Neural cell (in vitro differentiated cells): ENCODE results near the gene DNAJC8.

ENCODE experiments used
- EZH2 ChIP-seq: fragments of 200-600, 300-800 bp; shearing (Covaris generic), sonication (generic); IDR thresholded peaks from 2 replicates; pipeline ENCODE4 v1.6.1; 2014; ENCODE audit warnings: antibody characterized with exemption, low read length, borderline replicate concordance, mild to moderate bottlenecking; ENCODE audit not compliant: insufficient read depth, poor library complexity, severe bottlenecking
- SMC3 ChIP-seq: fragments of 450-650 bp; conservative IDR thresholded peaks from 2 replicates; pipeline ENCODE4 v1.6.1; 2014; ENCODE audit warnings: antibody characterized with exemption, mild to moderate bottlenecking, moderate library complexity; ENCODE audit not compliant: poor library complexity
- TF ChIP-seq, protein P1 (sequence below): fragments of 450-650 bp; IDR thresholded peaks from 2 replicates; pipeline ENCODE4 v1.5.1; 2014; ENCODE audit warnings: antibody characterized with exemption, mild to moderate bottlenecking, moderate library complexity; ENCODE audit not compliant: poor library complexity, severe bottlenecking
- TF ChIP-seq, protein P2 (sequence below): IDR thresholded peaks from 2 replicates; pipeline ENCODE4 v1.6.1; 2012; ENCODE audit warnings: borderline replicate concordance

DNA sequence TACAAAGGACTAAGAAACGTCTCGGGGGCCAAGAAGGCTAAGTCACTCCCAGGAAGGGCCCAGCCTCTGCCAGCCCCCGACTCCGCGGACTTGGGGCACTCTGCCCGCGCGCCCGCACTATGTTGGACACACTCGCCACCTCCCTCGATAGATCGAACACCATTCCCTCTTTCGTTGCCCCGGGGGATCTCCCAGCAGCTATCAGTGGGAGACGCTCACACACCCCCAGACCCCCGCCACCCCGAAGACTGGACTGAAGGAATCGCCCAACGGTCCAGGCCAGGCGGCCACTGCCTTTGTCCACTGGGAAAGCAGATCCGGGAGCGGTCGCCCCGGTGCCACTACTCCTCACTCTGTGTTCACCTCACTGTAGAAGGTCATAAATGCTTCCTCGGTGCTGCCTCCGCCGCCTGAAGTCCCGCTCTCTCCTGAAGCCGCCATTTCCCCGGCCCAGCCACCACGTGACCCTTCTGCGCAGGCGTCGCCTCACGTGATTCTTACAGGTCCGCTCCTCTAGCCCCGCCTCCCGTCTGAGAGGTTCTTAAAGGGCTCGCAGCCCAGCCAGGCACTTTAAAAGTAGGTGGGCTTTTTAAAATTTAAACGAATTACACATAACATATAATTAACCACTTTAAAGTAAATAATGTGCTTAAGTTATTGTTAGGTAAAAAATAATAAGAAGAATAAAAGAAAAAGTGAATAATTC lies at the start of gene DNAJC8:
- TF ChIP-seq, protein P1, sequence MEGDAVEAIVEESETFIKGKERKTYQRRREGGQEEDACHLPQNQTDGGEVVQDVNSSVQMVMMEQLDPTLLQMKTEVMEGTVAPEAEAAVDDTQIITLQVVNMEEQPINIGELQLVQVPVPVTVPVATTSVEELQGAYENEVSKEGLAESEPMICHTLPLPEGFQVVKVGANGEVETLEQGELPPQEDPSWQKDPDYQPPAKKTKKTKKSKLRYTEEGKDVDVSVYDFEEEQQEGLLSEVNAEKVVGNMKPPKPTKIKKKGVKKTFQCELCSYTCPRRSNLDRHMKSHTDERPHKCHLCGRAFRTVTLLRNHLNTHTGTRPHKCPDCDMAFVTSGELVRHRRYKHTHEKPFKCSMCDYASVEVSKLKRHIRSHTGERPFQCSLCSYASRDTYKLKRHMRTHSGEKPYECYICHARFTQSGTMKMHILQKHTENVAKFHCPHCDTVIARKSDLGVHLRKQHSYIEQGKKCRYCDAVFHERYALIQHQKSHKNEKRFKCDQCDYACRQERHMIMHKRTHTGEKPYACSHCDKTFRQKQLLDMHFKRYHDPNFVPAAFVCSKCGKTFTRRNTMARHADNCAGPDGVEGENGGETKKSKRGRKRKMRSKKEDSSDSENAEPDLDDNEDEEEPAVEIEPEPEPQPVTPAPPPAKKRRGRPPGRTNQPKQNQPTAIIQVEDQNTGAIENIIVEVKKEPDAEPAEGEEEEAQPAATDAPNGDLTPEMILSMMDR = no peak
- TF ChIP-seq, protein P2, sequence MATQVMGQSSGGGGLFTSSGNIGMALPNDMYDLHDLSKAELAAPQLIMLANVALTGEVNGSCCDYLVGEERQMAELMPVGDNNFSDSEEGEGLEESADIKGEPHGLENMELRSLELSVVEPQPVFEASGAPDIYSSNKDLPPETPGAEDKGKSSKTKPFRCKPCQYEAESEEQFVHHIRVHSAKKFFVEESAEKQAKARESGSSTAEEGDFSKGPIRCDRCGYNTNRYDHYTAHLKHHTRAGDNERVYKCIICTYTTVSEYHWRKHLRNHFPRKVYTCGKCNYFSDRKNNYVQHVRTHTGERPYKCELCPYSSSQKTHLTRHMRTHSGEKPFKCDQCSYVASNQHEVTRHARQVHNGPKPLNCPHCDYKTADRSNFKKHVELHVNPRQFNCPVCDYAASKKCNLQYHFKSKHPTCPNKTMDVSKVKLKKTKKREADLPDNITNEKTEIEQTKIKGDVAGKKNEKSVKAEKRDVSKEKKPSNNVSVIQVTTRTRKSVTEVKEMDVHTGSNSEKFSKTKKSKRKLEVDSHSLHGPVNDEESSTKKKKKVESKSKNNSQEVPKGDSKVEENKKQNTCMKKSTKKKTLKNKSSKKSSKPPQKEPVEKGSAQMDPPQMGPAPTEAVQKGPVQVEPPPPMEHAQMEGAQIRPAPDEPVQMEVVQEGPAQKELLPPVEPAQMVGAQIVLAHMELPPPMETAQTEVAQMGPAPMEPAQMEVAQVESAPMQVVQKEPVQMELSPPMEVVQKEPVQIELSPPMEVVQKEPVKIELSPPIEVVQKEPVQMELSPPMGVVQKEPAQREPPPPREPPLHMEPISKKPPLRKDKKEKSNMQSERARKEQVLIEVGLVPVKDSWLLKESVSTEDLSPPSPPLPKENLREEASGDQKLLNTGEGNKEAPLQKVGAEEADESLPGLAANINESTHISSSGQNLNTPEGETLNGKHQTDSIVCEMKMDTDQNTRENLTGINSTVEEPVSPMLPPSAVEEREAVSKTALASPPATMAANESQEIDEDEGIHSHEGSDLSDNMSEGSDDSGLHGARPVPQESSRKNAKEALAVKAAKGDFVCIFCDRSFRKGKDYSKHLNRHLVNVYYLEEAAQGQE = peak; percentile 93
- no peak for TF ChIP-seq SMC3
- TF ChIP-seq EZH2 = no peak
